Measurements from ENCODE around the gene DLG2. TPM values are rescaled to one million over a fixed set of nuclear protein-coding genes. Genes with fewer than 3 reads are reported as not detected.

Gene DLG2
- total and polyA plus RNA-seq, 2 of the 4 experiments (the other 2 are of a cell fraction): 0.31 to 0.36 TPM

- in situ Hi-C loops (cut with MboI; ENCODE audit: low sequenced_read_pairs): no loop called here
- 88% methylated on average over 9 of the region's 15 CpGs; no CpG with 5 or more reads in 1 of the 2 experiments for WGBS, 2 experiments (ENCODE audit: extremely low coverage in 2 of 2, insufficient read length in 1 of 2)
These were observed 90.7 kb downstream of the DLG2 start for GRCh38 chr11:85536438-85536837.

More at GRCh38 chr11:85536438-85536837, 90.7 kb downstream of the DLG2 start:
- ATAC-seq (ENCODE audit: low read depth) (no peak), DNase-seq (no peak)
- BruUV-seq (replicated peaks): no TSS peak
- Histone ChIP-seq H3K4me1 (ENCODE audit: control insufficient read depth, insufficient read depth, low read length) (no peaks in the 10 kb centered on the region), H3K9me1 (ENCODE audit: insufficient read depth, low read length) (no peaks in the 10 kb centered on the region), H4K20me1 (ENCODE audit: insufficient read depth, low read length) (no peaks in the 10 kb centered on the region), H2BK15ac (ENCODE audit: low read depth, low read length) (no peak overlapping the region), H3K9me3 (ENCODE audit: control insufficient read depth, insufficient read depth, low read length) (no peaks in the 10 kb centered on the region), H2AK5ac (ENCODE audit: low read depth, low read length) (no peak overlapping the region), H3K9ac (ENCODE audit: low read depth, low read length) (no peak overlapping the region), H3K23ac (ENCODE audit: low read depth, low read length) (no peak overlapping the region), H3K79me1 (ENCODE audit: low read depth in 1 of 2, low read length in 2 of 2) (no peaks in the 10 kb centered on the region), H2AFZ (replicated peaks; ENCODE audit: low read length, poor library complexity) (no peak overlapping the region), H3K36me3 (ENCODE audit: control insufficient read depth, insufficient read depth, low read length) (no peaks in the 10 kb centered on the region), H3K4me2 (ENCODE audit: low read depth, low read length) (no peak overlapping the region), H2BK20ac (ENCODE audit: low read depth, low read length) (no peak overlapping the region), H3K14ac (replicated peaks; ENCODE audit: low read depth, low read length) (no peak overlapping the region), H4K5ac (ENCODE audit: low read depth, low read length) (no peak overlapping the region), H3K4ac (ENCODE audit: low read depth, low read length) (no peak overlapping the region), H2AK9ac (replicated peaks; ENCODE audit: low read depth, low read length, poor library complexity) (no peak overlapping the region), H2BK120ac (ENCODE audit: low read depth, low read length) (no peak overlapping the region), H3K27ac (ENCODE audit: insufficient read depth, low read length) (no peak overlapping the region), H3K27me3 (ENCODE audit: control insufficient read depth, insufficient read depth, low read length) (no peaks in the 10 kb centered on the region), H4K91ac (ENCODE audit: insufficient read depth, low read depth, low read length) (no peak overlapping the region), H4K8ac (ENCODE audit: low read depth in 2 of 2, low read length in 2 of 2) (no peak overlapping the region), H2BK5ac (ENCODE audit: low read depth, low read length, poor library complexity, severe bottlenecking) (no peak overlapping the region), H3K4me3 (ENCODE audit: insufficient read depth, low read depth, low read length) (no peak overlapping the region), H3K18ac (ENCODE audit: low read depth, low read length) (no peak overlapping the region), H3K56ac (ENCODE audit: extremely low read depth, insufficient read depth, low read length) (no peak overlapping the region)
- ChIA-PET POLR2A (ENCODE audit: unreplicated experiment) (no interaction called here), CTCF (no interaction called here)
- dilution Hi-C loops (cut with HindIII; ENCODE audit: low sequenced_read_pairs, unreplicated experiment): no loop called here
- intact Hi-C loops (cut with micrococcal nuclease): no loop called here
- TF ChIP-seq NFE2L2 (IDR thresholded peaks at IDR 0.05; ENCODE audit: low read depth, low read length) (no peak), RFX5 (IDR thresholded peaks at IDR 0.05; ENCODE audit: low read depth, low read length) (no peak), BHLHE40 (IDR thresholded peaks at IDR 0.05; ENCODE audit: low read depth, low read length) (no peak), ELK1 (IDR thresholded peaks at IDR 0.05; ENCODE audit: borderline replicate concordance, low read depth, low read length) (no peak), MAZ (IDR thresholded peaks at IDR 0.05; ENCODE audit: borderline replicate concordance, low read depth, low read length) (no peak), RCOR1 (IDR thresholded peaks at IDR 0.05; ENCODE audit: insufficient replicate concordance, low read length) (no peak), RAD21 (IDR thresholded peaks at IDR 0.05; ENCODE audit: low read length) (no peak), SMC3 (IDR thresholded peaks at IDR 0.05; ENCODE audit: low read depth, low read length) (no peak), FOS (IDR thresholded peaks at IDR 0.05; ENCODE audit: low read depth, low read length) (no peak), CHD1 (IDR thresholded peaks at IDR 0.05; ENCODE audit: low read depth, low read length) (no peak), CTCF (conservative IDR thresholded peaks at IDR 0.05; ENCODE audit: low read depth, low read length) (no peak), USF2 (IDR thresholded peaks at IDR 0.05; ENCODE audit: low read depth, low read length) (no peak), CEBPB (IDR thresholded peaks at IDR 0.05; ENCODE audit: low read depth, low read length) (no peak), MXI1 (IDR thresholded peaks at IDR 0.05; ENCODE audit: borderline replicate concordance, low read depth, low read length) (no peak), POLR2A (IDR thresholded peaks at IDR 0.05; ENCODE audit: low read depth, low read length) (no peak), MAFK (IDR thresholded peaks at IDR 0.05; ENCODE audit: low read depth, low read length) (no peak)

Measured in IMR-90 (cell line).